ENCODE measurements around the gene PRR5L. TPM values are rescaled to one million over a fixed set of nuclear protein-coding genes. Genes with fewer than 3 reads are reported as not detected.

The PRR5L gene
- total RNA-seq, 2 donors from 2014 or later, result 3.2 to 11.8 TPM

DNA sequence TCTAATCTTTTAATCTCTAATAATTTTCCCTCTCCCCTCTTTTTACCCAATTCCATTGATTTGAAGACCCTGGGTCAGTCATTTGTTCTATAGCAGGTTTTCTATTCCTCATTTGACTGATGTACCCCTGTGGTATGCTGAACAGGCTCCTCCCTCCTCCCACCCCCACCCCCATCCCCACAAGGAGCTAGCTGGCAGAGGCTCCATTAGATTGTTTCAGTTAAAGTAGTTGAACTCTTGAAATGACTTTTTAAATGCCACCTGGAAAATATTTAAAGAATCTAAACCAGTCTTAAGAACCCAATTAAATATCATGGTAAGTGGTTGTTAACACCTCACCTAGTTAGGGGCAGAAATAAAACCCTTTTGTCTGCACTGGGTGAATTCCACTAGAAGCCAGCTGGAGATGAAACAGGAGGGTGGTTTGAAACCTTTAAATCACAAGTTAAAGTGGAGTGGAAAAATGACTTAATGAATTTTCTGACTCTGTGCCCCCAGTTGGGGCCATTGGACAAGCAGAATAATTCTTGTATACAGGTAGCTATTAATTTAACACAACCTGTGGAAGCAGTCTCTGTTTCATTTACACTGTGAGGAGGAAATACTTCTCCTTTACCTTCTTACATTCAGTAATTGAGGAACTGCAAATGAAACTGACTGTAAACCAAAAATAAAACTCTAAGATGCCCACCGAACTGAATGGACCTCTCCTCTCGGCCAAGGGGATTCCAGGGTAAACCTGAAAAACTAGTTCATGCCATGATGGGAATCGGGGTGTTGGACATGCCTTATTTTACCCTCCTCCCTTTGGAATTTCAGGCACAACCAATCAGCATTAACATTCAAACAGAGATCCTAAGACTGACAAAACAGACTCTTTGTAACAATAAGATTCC, 30.7 kb downstream of the PRR5L start:
- ATAC-seq (ENCODE audit: insufficient number of reproducible peaks, low FRiP score, low read depth), result no peak

DNA sequence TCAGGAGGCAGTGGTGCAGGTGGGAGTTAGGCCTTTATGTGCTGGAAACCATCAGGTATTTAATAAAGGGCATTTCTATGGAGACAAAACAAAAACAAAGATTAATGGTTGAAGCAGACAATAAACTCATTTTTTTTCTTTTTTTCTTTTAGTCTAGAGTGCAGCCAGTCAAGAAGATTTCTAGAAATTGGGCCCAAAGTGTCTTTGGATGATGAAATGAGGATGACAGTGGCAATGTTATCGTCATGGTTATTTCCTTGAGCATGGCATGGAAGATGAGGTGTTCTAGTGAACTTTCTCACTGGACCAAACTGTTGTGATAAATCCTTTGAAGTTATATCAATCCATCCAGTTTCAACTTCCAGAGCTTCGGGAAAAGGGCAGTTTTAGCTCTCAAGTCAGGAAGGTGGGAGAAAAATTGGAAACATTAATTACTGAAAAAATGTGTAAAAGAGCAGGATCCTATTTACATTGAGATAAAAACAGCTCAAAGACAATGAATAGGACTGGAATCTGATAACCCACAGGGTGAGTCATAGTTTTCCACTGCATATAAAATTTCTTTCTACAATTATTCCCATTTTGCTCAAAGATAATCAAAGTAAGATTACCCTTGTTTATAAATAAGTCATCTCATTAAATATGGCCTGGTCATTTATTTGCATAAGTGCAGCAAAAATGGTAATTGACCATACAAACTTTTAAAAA, 33.0 kb downstream of the PRR5L start:
- H3K36me3 ChIP-seq, result no peaks in the 10 kb centered on the region

More for the DNA sequence above, 30.7 kb downstream of the PRR5L start:
- Histone ChIP-seq H3K4me3 (no peak overlapping the region), H3K4me1 (ENCODE audit: control insufficient read depth in 1 of 2, low read depth in 2 of 2) (no peaks in the 10 kb centered on the region), H3K36me3 (no peaks in the 10 kb centered on the region), H3K9me3 (no peaks in the 10 kb centered on the region), H3K27ac (no peak overlapping the region), H3K27me3 (replicated peaks; ENCODE audit: insufficient read depth) (no peaks in the 10 kb centered on the region)
- TF ChIP-seq, protein P1, sequence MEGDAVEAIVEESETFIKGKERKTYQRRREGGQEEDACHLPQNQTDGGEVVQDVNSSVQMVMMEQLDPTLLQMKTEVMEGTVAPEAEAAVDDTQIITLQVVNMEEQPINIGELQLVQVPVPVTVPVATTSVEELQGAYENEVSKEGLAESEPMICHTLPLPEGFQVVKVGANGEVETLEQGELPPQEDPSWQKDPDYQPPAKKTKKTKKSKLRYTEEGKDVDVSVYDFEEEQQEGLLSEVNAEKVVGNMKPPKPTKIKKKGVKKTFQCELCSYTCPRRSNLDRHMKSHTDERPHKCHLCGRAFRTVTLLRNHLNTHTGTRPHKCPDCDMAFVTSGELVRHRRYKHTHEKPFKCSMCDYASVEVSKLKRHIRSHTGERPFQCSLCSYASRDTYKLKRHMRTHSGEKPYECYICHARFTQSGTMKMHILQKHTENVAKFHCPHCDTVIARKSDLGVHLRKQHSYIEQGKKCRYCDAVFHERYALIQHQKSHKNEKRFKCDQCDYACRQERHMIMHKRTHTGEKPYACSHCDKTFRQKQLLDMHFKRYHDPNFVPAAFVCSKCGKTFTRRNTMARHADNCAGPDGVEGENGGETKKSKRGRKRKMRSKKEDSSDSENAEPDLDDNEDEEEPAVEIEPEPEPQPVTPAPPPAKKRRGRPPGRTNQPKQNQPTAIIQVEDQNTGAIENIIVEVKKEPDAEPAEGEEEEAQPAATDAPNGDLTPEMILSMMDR (IDR thresholded peaks at IDR 0.05), result no peak
- no peak for DNase-seq (ENCODE audit: low spot score)

DNA sequence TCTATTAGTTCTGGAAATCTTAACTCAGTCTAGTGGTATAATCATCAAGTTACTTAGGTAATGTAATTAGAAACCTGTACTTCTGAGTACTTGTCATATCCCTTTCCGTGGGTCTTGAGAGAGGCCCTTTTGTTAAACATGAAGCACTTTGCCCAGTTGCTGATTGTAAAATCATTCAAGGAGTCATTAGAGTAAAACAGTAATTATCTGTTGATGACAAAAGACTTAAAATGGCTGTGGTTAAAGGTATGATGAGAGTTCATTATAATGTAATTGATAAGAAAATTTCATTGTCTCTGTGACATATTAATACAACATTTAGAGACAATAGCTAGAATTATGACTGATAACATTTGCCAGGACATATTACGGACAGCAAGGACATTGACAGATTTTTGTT, 34.3 kb downstream of the PRR5L start:
- H3K9me3 ChIP-seq, result no peaks in the 10 kb centered on the region
- no peak overlapping the region for H3K4me3 ChIP-seq
- no peak overlapping the region for H3K27ac ChIP-seq
- ATAC-seq (ENCODE audit: insufficient number of reproducible peaks, low FRiP score, low read depth), result no peak
- H3K36me3 ChIP-seq, result no peaks in the 10 kb centered on the region
- TF ChIP-seq, protein P1 (IDR thresholded peaks at IDR 0.05), result no peak
- no peaks in the 10 kb centered on the region for H3K4me1 ChIP-seq (ENCODE audit: control insufficient read depth in 1 of 2, low read depth in 2 of 2)
- no peak for DNase-seq (ENCODE audit: low spot score)
- no peaks in the 10 kb centered on the region for H3K27me3 ChIP-seq (replicated peaks; ENCODE audit: insufficient read depth)

More for the DNA sequence above, 33.0 kb downstream of the PRR5L start:
- Histone ChIP-seq H3K4me1 (ENCODE audit: control insufficient read depth in 1 of 2, low read depth in 2 of 2) (no peaks in the 10 kb centered on the region), H3K9me3 (no peaks in the 10 kb centered on the region), H3K27ac (no peak overlapping the region), H3K4me3 (no peak overlapping the region), H3K27me3 (replicated peaks; ENCODE audit: insufficient read depth) (no peaks in the 10 kb centered on the region)
- DNase-seq (ENCODE audit: low spot score), result no peak
- TF ChIP-seq, protein P1 (IDR thresholded peaks at IDR 0.05), result no peak
- no peak for ATAC-seq (ENCODE audit: insufficient number of reproducible peaks, low FRiP score, low read depth)

DNA sequence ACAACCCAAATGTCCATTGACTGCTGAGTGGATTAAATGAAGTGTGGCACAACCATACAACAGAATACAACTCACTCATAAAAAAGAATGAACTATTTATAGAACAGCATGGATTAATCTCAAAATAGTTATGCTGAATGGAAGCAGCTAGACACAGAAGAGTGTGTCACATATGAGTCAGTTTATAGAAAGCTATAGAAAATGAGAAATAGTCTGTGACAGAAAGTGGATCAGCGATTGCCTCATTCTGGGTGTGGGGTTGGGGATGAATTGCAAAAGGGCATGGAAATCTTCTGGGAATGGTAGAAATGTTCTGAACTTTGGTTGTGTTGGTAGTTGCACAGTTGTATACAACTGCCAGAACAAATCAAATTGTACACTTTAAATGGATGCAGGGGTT, 37.4 kb downstream of the PRR5L start:
- Histone ChIP-seq H3K4me3 (no peak overlapping the region), H3K36me3 (no peaks in the 10 kb centered on the region), H3K9me3 (no peaks in the 10 kb centered on the region), H3K27me3 (replicated peaks; ENCODE audit: insufficient read depth) (no peaks in the 10 kb centered on the region), H3K27ac (no peak overlapping the region), H3K4me1 (ENCODE audit: control insufficient read depth in 1 of 2, low read depth in 2 of 2) (no peaks in the 10 kb centered on the region)
- TF ChIP-seq, protein P1 (IDR thresholded peaks at IDR 0.05), result no peak
- no peak for DNase-seq (ENCODE audit: low spot score)
- ATAC-seq (ENCODE audit: insufficient number of reproducible peaks, low FRiP score, low read depth), result no peak

DNA sequence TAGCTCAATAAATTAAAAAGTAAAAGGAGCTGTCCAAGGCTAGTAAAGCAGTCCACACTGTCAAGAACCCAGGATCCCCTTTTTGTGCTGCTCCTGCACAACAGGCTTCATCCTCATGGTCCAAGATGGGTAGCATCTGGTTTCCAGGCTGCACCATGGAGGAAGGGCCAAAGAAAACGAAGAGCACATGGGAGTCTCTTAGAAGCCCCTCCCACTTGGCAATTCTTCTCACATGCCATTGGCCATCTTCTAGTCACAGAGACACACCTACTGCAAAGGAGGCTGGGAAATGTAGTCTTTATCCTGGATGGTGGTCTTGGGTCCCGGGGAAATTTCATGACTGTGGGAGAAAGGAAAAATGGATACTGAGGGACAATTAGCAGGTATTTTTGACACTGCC, 37.8 kb downstream of the PRR5L start:
- no peak for ATAC-seq (ENCODE audit: insufficient number of reproducible peaks, low FRiP score, low read depth)
- TF ChIP-seq, protein P1 (IDR thresholded peaks at IDR 0.05), result no peak
- Histone ChIP-seq H3K27ac (no peak overlapping the region), H3K9me3 (no peaks in the 10 kb centered on the region), H3K36me3 (no peaks in the 10 kb centered on the region), H3K4me3 (no peak overlapping the region), H3K27me3 (replicated peaks; ENCODE audit: insufficient read depth) (no peaks in the 10 kb centered on the region), H3K4me1 (ENCODE audit: control insufficient read depth in 1 of 2, low read depth in 2 of 2) (no peaks in the 10 kb centered on the region)
- DNase-seq (ENCODE audit: low spot score), result no peak

Measured in thoracic aorta (tissue), 2 donors.